Activated T-cell treated with anti-CD3 and anti-CD28 coated beads for 4 hours (primary cell): ENCODE data around the gene ADAMTS10.
"Not testable (repeated sequence)": the region's sequence is repeated elsewhere in the genome, so short reads cannot be mapped to it uniquely, and the experiment has no call there.

Experiments
- DNase-seq: peaks from one replicate; pipeline ENCODE4 v3.0.0-alpha.2; 2020

The ADAMTS10 gene

GRCh38 chr19:8557642-8558238 is 52.8 kb downstream of the ADAMTS10 start:
- DNase-seq: no peak

DNA sequence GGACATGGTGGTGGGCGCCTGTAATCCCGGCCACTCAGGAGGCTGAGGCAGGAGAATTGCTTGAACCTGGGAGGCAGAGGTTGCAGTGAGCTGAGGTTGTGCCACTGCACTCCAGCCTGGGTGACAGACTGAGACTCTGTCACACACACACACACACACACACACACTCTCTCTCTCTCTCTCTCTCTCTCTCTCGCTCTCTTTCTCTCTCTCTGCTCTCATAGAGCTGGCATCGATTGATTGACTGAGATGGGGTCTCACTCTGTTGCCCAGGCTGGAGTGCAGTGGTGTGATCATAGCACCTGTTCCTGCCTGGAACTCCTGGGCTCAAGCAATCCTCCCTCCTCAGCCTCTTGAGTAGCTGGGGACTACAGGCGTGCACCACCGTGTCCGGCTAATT is 56.8 kb downstream of the ADAMTS10 start:
- not testable (repeated sequence) for DNase-seq

GRCh38 chr19:8552810-8553209 is 57.7 kb downstream of the ADAMTS10 start:
- no peak for DNase-seq

DNA sequence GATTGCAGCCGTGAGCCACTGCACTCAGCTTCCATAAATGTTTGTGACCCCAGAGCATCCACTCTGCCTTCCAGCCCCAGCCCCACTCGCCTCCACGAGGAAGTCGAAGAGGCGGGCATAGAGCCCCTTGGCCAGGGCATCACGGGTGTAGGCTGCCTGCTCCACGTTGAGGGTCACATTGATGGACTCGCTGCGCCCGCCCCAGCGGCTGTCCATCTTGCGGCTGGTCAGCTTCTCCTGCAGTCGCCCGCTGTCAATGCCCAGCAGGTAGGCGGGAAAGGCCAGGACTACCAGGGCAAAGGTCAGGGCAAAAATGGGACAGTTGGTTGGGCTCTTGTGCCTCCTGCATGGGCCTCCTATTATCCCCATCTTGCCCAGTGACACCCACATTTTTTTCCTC is 60.4 kb downstream of the ADAMTS10 start:
- DNase-seq: no peak

- no peak for DNase-seq
These were observed 64.8 kb downstream of the ADAMTS10 start for GRCh38 chr19:8545743-8546142.

- DNase-seq: no peak
These were observed 66.3 kb downstream of the ADAMTS10 start for GRCh38 chr19:8544168-8544567.

DNA sequence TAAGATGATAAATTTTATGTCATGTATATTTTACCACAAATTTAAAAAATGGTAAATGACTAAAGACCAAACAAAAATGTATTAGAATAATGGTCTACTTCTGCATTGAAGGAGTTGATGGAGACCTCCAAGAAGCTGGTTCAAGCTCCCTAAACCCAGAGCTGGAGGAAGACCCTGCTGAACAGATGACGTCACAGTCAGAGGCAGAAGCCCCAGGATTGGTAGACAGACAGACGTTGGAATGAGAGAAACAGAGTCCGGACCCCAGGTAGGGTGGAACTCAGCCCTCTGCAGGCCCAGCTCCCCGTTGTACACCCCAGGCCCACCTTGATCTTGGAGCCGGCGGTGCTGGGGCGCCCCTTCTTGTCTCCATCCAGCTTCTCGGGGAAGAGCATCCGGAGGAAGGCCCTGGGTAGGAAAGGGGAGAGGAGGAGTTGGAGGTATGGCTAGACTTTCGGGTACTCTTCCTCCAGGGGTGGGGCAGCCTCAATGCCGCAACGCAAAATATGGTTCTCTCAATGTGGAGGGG is 70.8 kb downstream of the ADAMTS10 start:
- no peak for DNase-seq

GRCh38 chr19:8537099-8537498 is 73.4 kb downstream of the ADAMTS10 start:
- no peak for DNase-seq

- no peak for DNase-seq
These were observed 74.2 kb downstream of the ADAMTS10 start for GRCh38 chr19:8536282-8536681.

GRCh38 chr19:8532225-8532624 is 78.3 kb downstream of the ADAMTS10 start:
- DNase-seq: no peak

DNA sequence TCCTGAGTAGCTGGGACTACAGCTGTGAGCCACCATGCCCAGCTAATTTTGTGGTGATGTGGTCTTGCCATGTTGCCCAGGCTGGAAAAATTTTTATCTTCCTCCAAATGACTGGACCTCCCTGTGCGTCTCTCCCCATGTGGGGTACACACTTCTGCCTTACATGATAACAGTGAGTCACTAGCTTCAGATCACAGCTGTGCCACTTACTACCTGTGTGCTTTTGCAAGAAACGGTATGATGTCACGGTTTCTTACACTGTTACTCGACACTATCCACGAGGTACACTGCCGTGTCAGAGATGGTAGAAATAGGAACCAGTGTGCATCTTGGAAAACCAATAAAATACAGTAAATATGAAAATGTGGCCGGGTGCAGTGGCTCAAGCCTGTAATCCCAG is 79.0 kb downstream of the ADAMTS10 start:
- no peak for DNase-seq
